Naive B cell (primary cell): ENCODE data around the gene DNAJB14. TPM values are rescaled to one million over a fixed set of nuclear protein-coding genes. Genes with fewer than 3 reads are reported as not detected.
A peak's percentile ranks its signal among the peaks of the same experiment; 100 is the strongest.

Source experiments
- ATAC-seq, 2 donors: fragments of 150-1000 bp; cut with Tn5 transposase; 2 replicates each; pipeline ENCODE4 v1.10.0; 2021; ENCODE audit warnings: low read depth in 2 of 2, mild to moderate bottlenecking in 2 of 2, moderate library complexity in 2 of 2
- DNase-seq: peaks from one replicate; pipeline ENCODE4 v3.0.0; 2022
- H3K27ac Mint-ChIP-seq, 6 donors: one replicate each; pipeline ENCODE4 v1.8.0; 2020 to 2022; ENCODE audit warnings: mild to moderate bottlenecking in 6 of 6, mixed read lengths in 6 of 6, moderate library complexity in 5 of 6, inconsistent platforms in 2 of 6
- H3K27me3 Mint-ChIP-seq, 3 donors: one replicate each; pipeline ENCODE4 v1.8.0; 2021 to 2022; ENCODE audit warnings: mixed read lengths in 3 of 3, mild to moderate bottlenecking in 1 of 3
- H3K36me3 Mint-ChIP-seq, 2 donors: one replicate each; pipeline ENCODE4 v1.8.0; 2020 to 2022; ENCODE audit warnings: mixed read lengths in 2 of 2, inconsistent platforms in 1 of 2, mild to moderate bottlenecking in 1 of 2
- H3K4me1 Mint-ChIP-seq, 3 donors: one replicate each; pipeline ENCODE4 v1.8.0; 2020 to 2022; ENCODE audit warnings: mixed read lengths in 3 of 3, inconsistent platforms in 1 of 3, mild to moderate bottlenecking in 1 of 3, moderate library complexity in 1 of 3
- H3K4me3 Mint-ChIP-seq, 8 donors: one replicate each; pipeline ENCODE4 v1.8.0; 2020 to 2022; ENCODE audit warnings: mild to moderate bottlenecking in 8 of 8, mixed read lengths in 8 of 8, moderate library complexity in 8 of 8, inconsistent platforms in 2 of 8
- H3K9me3 Mint-ChIP-seq, 7 donors: one replicate each; pipeline ENCODE4 v1.8.0; 2020 to 2022; ENCODE audit warnings: mixed read lengths in 7 of 7, mild to moderate bottlenecking in 5 of 7, inconsistent platforms in 2 of 7, moderate library complexity in 1 of 7
- polyA plus RNA-seq, 6 donors: library from polyadenylated mRNA; unstranded; fragments of 300-500 nt; fragmentation: Illumina TruSeq; gene quantifications; one replicate each; pipeline ENCODE4 v1.2.3, GENCODE V29; 2021; ENCODE audit warnings: low read depth in 6 of 6

DNAJB14 gene
- polyA plus RNA-seq, 6 donors from 2014 or later: 11.7 to 51.2 (median 39.7) TPM

GRCh38 chr4:99878604-99879003 is 67.8 kb downstream of the DNAJB14 start:
- peaks cover 0 to 10% of the 10 kb centered on the region in 2 donors for H3K36me3 Mint-ChIP-seq

GRCh38 chr4:99876946-99877345 is 69.5 kb downstream of the DNAJB14 start:
- H3K27me3 Mint-ChIP-seq: no peaks in the 10 kb centered on the region
- H3K4me1 Mint-ChIP-seq: peaks cover 2 to 6% (median 5%) of the 10 kb centered on the region in 3 donors
- H3K36me3 Mint-ChIP-seq: peaks cover under 1 to 19% of the 10 kb centered on the region in 2 donors
- peak overlapping the region in 1 of 6 donors; percentile 10 for H3K27ac Mint-ChIP-seq
- H3K4me3 Mint-ChIP-seq: no peak overlapping the region
- DNase-seq: no peak
- no peaks in the 10 kb centered on the region for H3K9me3 Mint-ChIP-seq
- ATAC-seq: no peak

More at GRCh38 chr4:99878604-99879003, 67.8 kb downstream of the DNAJB14 start:
- DNase-seq: no peak
- no peak for ATAC-seq
- H3K4me1 Mint-ChIP-seq: peaks cover 0 to 2% (median 0%) of the 10 kb centered on the region in 3 donors
- H3K4me3 Mint-ChIP-seq: no peak overlapping the region
- H3K27me3 Mint-ChIP-seq: no peaks in the 10 kb centered on the region
- no peaks in the 10 kb centered on the region for H3K9me3 Mint-ChIP-seq
- H3K27ac Mint-ChIP-seq: no peak overlapping the region

GRCh38 chr4:99875071-99875470 is 71.3 kb downstream of the DNAJB14 start:
- ATAC-seq (no peak), DNase-seq (no peak)
- Mint-ChIP-seq H3K36me3 (peaks cover 7 to 13% of the 10 kb centered on the region in 2 donors), H3K27me3 (no peaks in the 10 kb centered on the region), H3K9me3 (no peaks in the 10 kb centered on the region), H3K4me1 (peaks cover 5 to 7% (median 6%) of the 10 kb centered on the region in 3 donors), H3K4me3 (no peak overlapping the region), H3K27ac (peak overlapping the region in 2 of 6 donors; percentile 28 to 84)

GRCh38 chr4:99872570-99872969 is 73.8 kb downstream of the DNAJB14 start:
- no peak overlapping the region for H3K4me3 Mint-ChIP-seq
- ATAC-seq (no peak), DNase-seq (no peak)
- H3K36me3 Mint-ChIP-seq: peaks cover 7 to 9% of the 10 kb centered on the region in 2 donors
- H3K27ac Mint-ChIP-seq: peak overlapping the region in 4 of 6 donors; percentile 9 to 88 (median 24)
- no peaks in the 10 kb centered on the region for H3K27me3 Mint-ChIP-seq
- no peaks in the 10 kb centered on the region for H3K9me3 Mint-ChIP-seq
- H3K4me1 Mint-ChIP-seq: peaks cover 5 to 7% (median 6%) of the 10 kb centered on the region in 3 donors

- no peaks in the 10 kb centered on the region for H3K27me3 Mint-ChIP-seq
- peaks cover 5 to 6% (median 5%) of the 10 kb centered on the region in 3 donors for H3K4me1 Mint-ChIP-seq
- no peak for ATAC-seq
- H3K4me3 Mint-ChIP-seq: no peak overlapping the region
- peak overlapping the region in 3 of 6 donors; percentile 21 to 71 (median 41) for H3K27ac Mint-ChIP-seq
- DNase-seq: no peak
- H3K9me3 Mint-ChIP-seq: no peaks in the 10 kb centered on the region
- H3K36me3 Mint-ChIP-seq: peaks cover 9 to 11% of the 10 kb centered on the region in 2 donors
Observed at GRCh38 chr4:99868126-99868596, 78.3 kb downstream of the DNAJB14 start.

GRCh38 chr4:99863804-99864203 is 82.6 kb downstream of the DNAJB14 start:
- Mint-ChIP-seq H3K27me3 (no peaks in the 10 kb centered on the region), H3K9me3 (no peaks in the 10 kb centered on the region), H3K36me3 (peaks cover 0 to 4% of the 10 kb centered on the region in 2 donors), H3K27ac (peak overlapping the region in 1 of 6 donors; percentile 31), H3K4me1 (peaks cover 10 to 12% (median 11%) of the 10 kb centered on the region in 3 donors), H3K4me3 (no peak overlapping the region)
- no peak for ATAC-seq
- DNase-seq: no peak

- no peaks in the 10 kb centered on the region for H3K9me3 Mint-ChIP-seq
- no peak overlapping the region for H3K4me3 Mint-ChIP-seq
- peaks cover 3 to 15% of the 10 kb centered on the region in 2 donors for H3K36me3 Mint-ChIP-seq
- DNase-seq (no peak), ATAC-seq (no peak)
- no peaks in the 10 kb centered on the region for H3K27me3 Mint-ChIP-seq
- H3K27ac Mint-ChIP-seq: peak overlapping the region in 4 of 6 donors; percentile 36 to 92 (median 55)
- peaks cover 22 to 26% (median 23%) of the 10 kb centered on the region in 3 donors for H3K4me1 Mint-ChIP-seq
Observed at GRCh38 chr4:99861120-99861905, 85.1 kb downstream of the DNAJB14 start.

- DNase-seq (no peak), ATAC-seq (no peak)
- Mint-ChIP-seq H3K27ac (peak overlapping the region in 5 of 6 donors; percentile 36 to 95 (median 60)), H3K4me1 (peaks cover 30 to 33% (median 31%) of the 10 kb centered on the region in 3 donors), H3K36me3 (peaks cover 10 to 14% of the 10 kb centered on the region in 2 donors), H3K27me3 (no peaks in the 10 kb centered on the region), H3K9me3 (no peaks in the 10 kb centered on the region), H3K4me3 (no peak overlapping the region)
Observed at GRCh38 chr4:99860521-99860920, 85.9 kb downstream of the DNAJB14 start.

GRCh38 chr4:99859618-99860017 is 86.8 kb downstream of the DNAJB14 start:
- DNase-seq: no peak
- peaks cover 38 to 42% (median 40%) of the 10 kb centered on the region in 3 donors for H3K4me1 Mint-ChIP-seq

GRCh38 chr4:99857307-99857706 is 89.1 kb downstream of the DNAJB14 start:
- H3K4me1 Mint-ChIP-seq: peaks cover 42 to 48% (median 46%) of the 10 kb centered on the region in 3 donors
- no peaks in the 10 kb centered on the region for H3K27me3 Mint-ChIP-seq
- peak overlapping the region; percentile 47 to 94 (median 86) for H3K27ac Mint-ChIP-seq
- no peak for ATAC-seq
- peaks cover 26 to 32% of the 10 kb centered on the region in 2 donors for H3K36me3 Mint-ChIP-seq
- no peaks in the 10 kb centered on the region for H3K9me3 Mint-ChIP-seq
- H3K4me3 Mint-ChIP-seq: peak overlapping the region in 1 of 8 donors; percentile 5
- DNase-seq: no peak

More at GRCh38 chr4:99859618-99860017, 86.8 kb downstream of the DNAJB14 start:
- Mint-ChIP-seq H3K27me3 (no peaks in the 10 kb centered on the region), H3K36me3 (peaks cover 19 to 21% of the 10 kb centered on the region in 2 donors), H3K9me3 (no peaks in the 10 kb centered on the region), H3K4me3 (peak overlapping the region in 7 of 8 donors; percentile 9 to 77 (median 63)), H3K27ac (peak overlapping the region in 5 of 6 donors; percentile 81 to 95 (median 86))
- ATAC-seq: peak; percentile 35 to 60

- Mint-ChIP-seq H3K4me1 (peaks cover 44 to 55% (median 54%) of the 10 kb centered on the region in 3 donors), H3K27ac (peak overlapping the region; percentile 37 to 99 (median 86)), H3K27me3 (no peaks in the 10 kb centered on the region), H3K36me3 (peaks cover 26 to 32% of the 10 kb centered on the region in 2 donors), H3K4me3 (peak overlapping the region in 7 of 8 donors; percentile 12 to 76 (median 62)), H3K9me3 (no peaks in the 10 kb centered on the region)
- DNase-seq (no peak), ATAC-seq (no peak)
Observed at GRCh38 chr4:99856166-99856565, 90.3 kb downstream of the DNAJB14 start.

- Mint-ChIP-seq H3K36me3 (peaks cover 26 to 32% of the 10 kb centered on the region in 2 donors), H3K27ac (peak overlapping the region in 5 of 6 donors; percentile 81 to 92 (median 85)), H3K4me3 (peak overlapping the region in 5 of 8 donors; percentile 12 to 65 (median 38)), H3K9me3 (no peaks in the 10 kb centered on the region), H3K4me1 (peaks cover 48 to 60% (median 58%) of the 10 kb centered on the region in 3 donors), H3K27me3 (no peaks in the 10 kb centered on the region)
- peak; percentile 66 for DNase-seq
- ATAC-seq: peak; percentile 86 to 91
Observed at GRCh38 chr4:99855678-99856077, 90.7 kb downstream of the DNAJB14 start.

- Mint-ChIP-seq H3K36me3 (peaks cover 26 to 32% of the 10 kb centered on the region in 2 donors), H3K27me3 (no peaks in the 10 kb centered on the region), H3K4me1 (peaks cover 43 to 56% (median 48%) of the 10 kb centered on the region in 3 donors), H3K4me3 (no peak overlapping the region), H3K27ac (peak overlapping the region in 2 of 6 donors; percentile 85 to 92), H3K9me3 (no peaks in the 10 kb centered on the region)
- DNase-seq (no peak), ATAC-seq (no peak)
Observed at GRCh38 chr4:99853999-99854398, 92.4 kb downstream of the DNAJB14 start.
